HG02938 (cell line): ENCODE measurements around the gene C1orf141.
"Not testable (repeated sequence)": the region's sequence is repeated elsewhere in the genome, so short reads cannot be mapped to it uniquely, and the experiment has no call there.

Experiments used
- ATAC-seq: cut with Tn5 transposase; IDR thresholded peaks from one replicate; pipeline ENCODE4 v1.9.1; 2021; ENCODE audit warnings: mild to moderate bottlenecking, moderate library complexity; ENCODE audit not compliant: unreplicated experiment

The C1orf141 gene

GRCh38 chr1:67143966-67144365 lies 9.2 kb upstream of the C1orf141 start:
- no peak for ATAC-seq

- no peak for ATAC-seq
These were observed 8.2 kb upstream of the C1orf141 start for GRCh38 chr1:67142931-67143330.

- ATAC-seq, result not testable (repeated sequence)
These were observed 7.1 kb upstream of the C1orf141 start for GRCh38 chr1:67141832-67142231.

- no peak for ATAC-seq
These were observed 5.7 kb upstream of the C1orf141 start for GRCh38 chr1:67140460-67140859.

GRCh38 chr1:67138813-67139499 lies 4.2 kb upstream of the C1orf141 start:
- no peak for ATAC-seq

DNA sequence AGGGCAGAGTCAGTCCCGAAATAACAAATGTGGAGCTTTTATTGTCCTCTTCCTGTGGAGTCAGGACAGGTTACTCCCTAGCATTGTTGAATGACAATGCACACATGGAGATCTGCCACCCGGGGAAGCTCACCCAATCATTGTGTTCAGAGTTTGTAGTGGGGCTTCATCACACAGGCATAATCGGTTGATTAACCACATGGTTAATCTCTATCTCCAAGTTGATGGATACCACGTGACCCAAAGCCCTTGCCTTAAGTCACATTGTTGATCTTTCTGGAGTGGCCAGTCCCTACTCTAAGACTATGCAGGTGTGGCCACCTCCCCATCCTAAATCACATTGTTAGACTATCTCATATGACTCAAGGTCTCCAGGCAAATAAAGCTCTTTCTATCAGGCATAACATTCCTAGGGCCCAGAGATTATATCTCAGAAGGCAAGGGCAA lies 2.6 kb upstream of the C1orf141 start:
- ATAC-seq, result no peak

DNA sequence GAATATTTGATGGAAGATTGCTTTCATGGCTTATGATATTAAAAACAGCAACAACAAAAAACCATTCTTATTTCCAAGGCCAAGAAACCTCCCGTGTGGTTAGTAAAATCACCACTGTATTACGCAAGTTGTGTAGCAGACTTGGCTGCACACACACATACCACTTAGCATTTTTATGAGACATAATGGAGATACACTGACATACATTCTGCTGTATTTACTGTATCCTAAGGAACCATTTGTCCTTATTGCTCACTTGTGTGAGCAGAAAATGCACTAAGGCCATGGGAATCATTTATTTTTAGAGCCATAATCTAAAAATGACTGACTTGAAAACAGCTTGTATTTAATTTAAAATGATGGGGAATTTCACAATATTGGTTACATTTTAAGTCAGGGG lies 584 bp upstream of the C1orf141 start:
- ATAC-seq, result no peak

DNA sequence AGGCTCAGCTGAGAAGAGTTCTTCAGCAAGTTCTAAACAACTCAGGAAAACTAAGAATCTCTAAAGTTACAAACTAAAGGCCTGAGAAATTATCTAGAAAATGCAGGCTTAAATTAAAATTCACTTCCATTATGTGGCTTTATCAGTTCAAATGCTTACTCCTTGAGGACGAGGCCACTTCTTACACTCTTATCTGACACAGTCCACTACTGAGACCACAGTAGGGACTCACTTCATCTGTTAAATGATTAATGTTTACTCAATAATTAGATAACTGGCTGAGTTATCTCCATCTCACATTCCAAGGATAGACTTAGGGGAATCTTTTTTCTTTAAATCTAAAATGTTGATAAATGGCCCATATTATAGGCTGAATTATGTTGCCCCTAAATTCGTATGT lies 1.6 kb downstream of the C1orf141 start:
- no peak for ATAC-seq

DNA sequence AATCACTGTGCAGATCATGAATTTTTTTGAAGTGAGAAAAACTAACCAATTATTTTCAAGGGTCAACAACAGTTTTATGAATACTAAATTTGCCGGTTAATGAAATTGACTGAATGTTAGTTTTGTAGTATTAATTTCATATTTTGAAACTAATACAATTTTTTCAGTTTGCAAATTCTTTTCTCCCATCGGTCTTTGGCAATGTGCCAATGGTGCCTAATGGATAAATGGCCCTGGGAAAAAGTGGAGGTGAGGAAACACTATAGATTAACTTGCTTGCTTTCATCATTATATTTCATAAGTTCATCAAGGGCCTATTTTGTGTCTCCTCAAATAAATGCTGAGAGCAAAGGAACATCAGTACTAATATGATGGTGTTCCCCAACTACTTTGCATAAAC lies 4.1 kb downstream of the C1orf141 start:
- no peak for ATAC-seq

DNA sequence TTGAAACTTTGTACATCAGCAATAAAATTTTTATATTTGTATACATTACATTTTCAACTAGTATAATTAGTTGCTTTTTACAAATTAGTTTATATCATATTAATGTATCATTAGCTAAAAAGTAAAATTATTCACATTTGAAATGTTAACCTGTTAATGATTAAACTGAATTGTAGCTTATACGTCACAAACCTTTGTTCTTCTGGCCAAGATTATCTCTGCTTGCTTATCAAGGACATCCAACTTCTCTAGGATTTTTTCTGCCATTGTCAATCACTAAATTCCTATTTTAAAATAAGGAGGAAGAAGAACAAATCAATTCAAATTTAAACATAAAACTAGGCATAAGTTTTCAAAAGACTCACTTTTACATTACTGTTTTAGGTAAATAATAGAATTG lies 7.8 kb downstream of the C1orf141 start:
- ATAC-seq, result no peak

GRCh38 chr1:67126111-67126746 lies 8.5 kb downstream of the C1orf141 start:
- ATAC-seq, result no peak

GRCh38 chr1:67124455-67124854 lies 10.3 kb downstream of the C1orf141 start:
- no peak for ATAC-seq

DNA sequence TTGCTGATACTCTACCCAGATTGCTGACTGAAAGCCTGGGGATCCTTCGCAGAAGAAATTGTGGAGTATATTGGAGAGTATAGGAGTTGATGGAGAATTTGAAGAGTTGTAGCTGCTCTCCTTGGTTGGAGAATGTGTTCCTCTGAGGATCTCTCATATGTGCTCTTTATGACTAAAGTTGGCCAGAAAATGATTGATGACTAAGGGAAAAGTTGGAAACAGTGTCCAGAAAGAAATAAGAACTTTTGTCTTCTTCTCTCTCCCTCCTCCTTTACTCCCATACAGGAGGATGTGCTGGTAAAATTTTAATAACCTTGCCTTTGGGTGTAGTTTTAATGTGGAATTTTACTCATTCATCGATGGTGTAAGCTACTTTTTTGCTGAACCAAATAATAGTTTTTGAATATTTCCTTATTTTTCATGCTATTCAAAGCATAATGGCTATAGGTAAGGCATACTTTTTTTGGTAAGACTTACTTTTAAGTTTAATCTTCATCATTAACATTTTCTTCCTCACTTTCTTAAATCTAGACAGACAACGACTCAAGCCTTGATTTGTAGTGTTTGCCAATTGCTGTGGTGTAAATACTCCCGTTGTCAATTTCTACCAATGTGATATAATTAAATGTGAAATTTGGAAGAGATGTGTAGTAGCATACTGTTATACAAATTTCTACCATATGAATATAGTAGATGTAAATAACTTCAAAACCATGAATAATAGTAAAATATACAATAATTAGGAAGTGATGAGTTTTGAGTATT lies 13.7 kb downstream of the C1orf141 start:
- no peak for ATAC-seq

DNA sequence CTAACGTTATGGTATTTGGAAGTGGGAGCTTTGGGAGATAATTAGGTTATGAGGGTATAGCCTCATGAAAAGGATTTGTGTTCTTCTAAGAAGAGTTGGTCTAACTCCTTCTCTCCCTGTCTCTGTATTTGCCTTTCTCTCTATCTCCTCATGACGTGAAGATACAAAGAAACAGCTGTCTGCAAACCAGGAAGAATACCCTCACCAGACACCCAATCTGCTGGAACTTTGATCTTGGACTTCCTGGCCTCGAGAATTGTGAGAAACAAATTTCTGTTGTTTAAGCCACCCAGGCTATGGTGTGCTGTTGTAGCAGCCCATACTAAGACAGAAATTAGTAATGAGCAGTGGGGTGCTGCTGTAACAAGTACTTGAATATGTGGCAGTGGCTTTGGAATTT lies 16.1 kb downstream of the C1orf141 start:
- ATAC-seq, result no peak

DNA sequence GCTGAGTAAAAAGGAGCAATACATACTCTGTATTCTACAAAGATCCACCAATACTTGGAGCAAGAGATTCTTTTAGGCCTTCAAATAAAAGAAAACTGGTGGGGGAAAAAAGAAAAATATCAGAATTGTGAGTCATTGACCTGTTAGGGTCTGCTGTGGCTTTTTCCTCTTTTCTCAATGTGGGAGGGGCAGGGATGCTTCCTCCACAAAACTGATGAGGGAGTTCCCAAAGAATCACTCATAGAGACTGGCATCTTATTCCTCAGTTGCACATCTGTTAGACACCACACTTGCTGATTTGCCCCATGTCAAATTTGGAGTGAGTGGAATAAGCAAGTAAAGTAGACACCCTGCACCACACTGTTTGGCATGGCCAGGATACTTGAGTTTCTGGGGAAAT lies 16.6 kb downstream of the C1orf141 start:
- no peak for ATAC-seq

DNA sequence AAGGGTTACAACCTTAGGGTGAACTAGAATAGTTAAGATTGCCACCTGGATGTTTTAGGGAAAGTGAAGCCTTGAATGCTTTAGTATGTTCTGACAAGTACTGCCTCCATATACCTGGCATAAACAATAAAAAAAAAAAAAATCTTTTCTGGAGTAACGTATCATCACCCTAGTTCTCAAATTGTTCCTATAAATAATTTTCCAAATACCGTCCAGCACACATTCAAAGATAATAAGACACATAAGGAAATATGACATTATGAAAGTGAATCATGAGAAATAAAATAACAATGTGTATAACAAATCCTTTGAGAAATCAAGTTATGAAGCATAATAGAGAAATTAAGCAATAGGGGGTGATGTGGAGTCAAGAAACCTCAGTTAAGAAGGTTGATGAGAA lies 20.6 kb downstream of the C1orf141 start:
- ATAC-seq, result no peak

- peak; percentile 45 for ATAC-seq
These were observed 24.4 kb downstream of the C1orf141 start for GRCh38 chr1:67110352-67110751.

DNA sequence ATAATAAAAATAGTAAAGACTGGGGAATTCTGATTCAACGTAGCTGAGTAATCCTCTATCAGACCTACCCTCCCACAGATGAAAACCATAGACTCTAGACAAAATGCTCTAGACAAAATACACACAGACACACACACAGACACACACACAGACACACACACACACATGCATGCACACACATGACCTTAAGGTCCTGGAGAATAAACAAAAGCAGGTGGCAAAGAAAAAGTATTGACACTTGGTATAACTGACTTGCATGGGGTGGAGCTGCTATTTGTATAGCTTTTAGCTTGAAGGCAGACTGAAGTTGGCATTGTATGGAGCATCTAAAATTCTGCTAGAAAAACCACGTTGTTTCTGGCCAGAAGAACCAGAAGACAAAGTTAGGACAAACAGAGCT lies 29.3 kb downstream of the C1orf141 start:
- ATAC-seq, result no peak

- ATAC-seq, result no peak
These were observed 31.2 kb downstream of the C1orf141 start for GRCh38 chr1:67103548-67103947.

- ATAC-seq, result no peak
These were observed 33.9 kb downstream of the C1orf141 start for GRCh38 chr1:67100833-67101232.

- ATAC-seq, result no peak
These were observed 37.5 kb downstream of the C1orf141 start for GRCh38 chr1:67097305-67097704.

GRCh38 chr1:67094191-67094590 lies 40.6 kb downstream of the C1orf141 start:
- ATAC-seq, result no peak
